Endothelial cell of umbilical vein (primary cell): Measurements from ENCODE around the gene PRDX5. TPM values are rescaled to one million over a fixed set of nuclear protein-coding genes. Genes with fewer than 3 reads are reported as not detected.

Experiments
- BruUV-seq: library from RNA; stranded (reverse); fragments of 400-500 nt; replicated peaks from 2 replicates; lab custom pipeline; 2021; lab: Mats Ljungman, UMichigan
- CTCF ChIA-PET: fragments of 300-600, 350-600 bp; sonication (Branson Sonifier 250); formaldehyde crosslinking; loops from one replicate; lab custom pipeline; 2021; ENCODE audit warnings: antibody characterized with exemption, inconsistent platforms; lab: Charles Lee
- POLR2A ChIA-PET: fragments of 300-600, 350-600 bp; sonication (Branson Sonifier 250); formaldehyde crosslinking; loops from one replicate; lab custom pipeline; 2021; ENCODE audit warnings: antibody characterized with exemption, inconsistent platforms; lab: Charles Lee
- DNase-seq: peaks from one replicate; pipeline ENCODE4 v3.0.0-alpha.2; 2011; ENCODE audit warnings: low read depth, low spot score
- FAIRE-seq: peaks from 2 replicates; lab custom pipeline; 2011; peaks lifted over from hg19 to GRCh38; lab: Jason Lieb, UNC
- H2AFZ ChIP-seq: 2 replicates; pipeline ENCODE4 v1.6.0; 2012; ENCODE audit warnings: low read depth, low read length, control low read depth, inconsistent platforms
- H3K27ac ChIP-seq: 2 replicates; pipeline ENCODE4 v1.5.1; 2011; ENCODE audit warnings: low read depth, mild to moderate bottlenecking, control low read depth, low read length, moderate library complexity; ENCODE audit not compliant: insufficient read depth
- H3K27me3 ChIP-seq, 2 experiments: 2 replicates each; pipeline versions ENCODE4 v1.6.0 to v1.6.1; 2011; ENCODE audit warnings: low read length in 2 of 2, mixed read lengths in 1 of 2; ENCODE audit not compliant: control insufficient read depth in 2 of 2, insufficient read depth in 2 of 2
- H3K36me3 ChIP-seq, 2 experiments: 2 replicates in 1 of 2; 3 replicates in 1 of 2; pipeline ENCODE4 v1.5.1; 2011; ENCODE audit warnings: low read length in 2 of 2, mild to moderate bottlenecking in 1 of 2, moderate library complexity in 1 of 2; ENCODE audit not compliant: control insufficient read depth in 2 of 2, insufficient read depth in 2 of 2; ENCODE audit errors: extremely low read depth in 1 of 2
- H3K4me1 ChIP-seq: 3 replicates; pipeline ENCODE4 v1.5.1; 2011; ENCODE audit warnings: mild to moderate bottlenecking, low read length; ENCODE audit not compliant: control insufficient read depth, insufficient read depth; ENCODE audit errors: extremely low read depth
- H3K4me2 ChIP-seq: 2 replicates; pipeline ENCODE4 v1.6.1; 2011; ENCODE audit warnings: low read length, control low read depth, mixed read lengths; ENCODE audit not compliant: insufficient read depth
- H3K4me3 ChIP-seq, 3 experiments: fragments of 200-600 bp in 1 of 3; sonication (generic), shearing (Covaris generic) in 1 of 3; replicated peaks in 1 of 3; 2 replicates each; pipeline ENCODE4 v1.5.1; 2011 to 2016; ENCODE audit warnings: control low read depth in 3 of 3, low read length in 3 of 3, mild to moderate bottlenecking in 2 of 3, inconsistent platforms in 1 of 3, low read depth in 1 of 3, moderate library complexity in 1 of 3; ENCODE audit not compliant: insufficient read depth in 1 of 3
- H3K79me2 ChIP-seq: 2 replicates; pipeline ENCODE4 v1.6.0; 2012; ENCODE audit warnings: low read length, inconsistent platforms; ENCODE audit not compliant: control insufficient read depth, insufficient read depth
- H3K9ac ChIP-seq: replicated peaks from 2 replicates; pipeline ENCODE3; 2011; ENCODE audit warnings: low read length, control low read depth; ENCODE audit not compliant: insufficient read depth; ENCODE audit errors: extremely low read depth
- H3K9me1 ChIP-seq: replicated peaks from 3 replicates; pipeline ENCODE4 v1.6.0; 2011; ENCODE audit warnings: mild to moderate bottlenecking, low read length; ENCODE audit not compliant: control insufficient read depth, insufficient read depth; ENCODE audit errors: extremely low read depth
- H3K9me3 ChIP-seq: replicated peaks from 2 replicates; pipeline ENCODE4 v1.5.1; 2012; ENCODE audit warnings: low read length, inconsistent platforms; ENCODE audit not compliant: control insufficient read depth, insufficient read depth
- H4K20me1 ChIP-seq: replicated peaks from 2 replicates; pipeline ENCODE3; 2011; ENCODE audit warnings: mild to moderate bottlenecking, low read length; ENCODE audit not compliant: control insufficient read depth, insufficient read depth; ENCODE audit errors: extremely low read depth
- EZH2 ChIP-seq: IDR thresholded peaks from 2 replicates; pipeline ENCODE4 v1.6.1; 2012; ENCODE audit warnings: borderline replicate concordance, low read depth, mild to moderate bottlenecking, moderate library complexity, low read length, inconsistent platforms; ENCODE audit not compliant: severe bottlenecking
- FOS ChIP-seq: IDR thresholded peaks from 2 replicates; pipeline ENCODE4 v1.6.1; 2011; ENCODE audit warnings: mild to moderate bottlenecking, low read length, moderate library complexity, borderline replicate concordance; ENCODE audit not compliant: insufficient read depth
- GATA2 ChIP-seq: IDR thresholded peaks from 2 replicates; pipeline ENCODE4 v1.7.0; 2011; ENCODE audit warnings: low read depth, mild to moderate bottlenecking, moderate library complexity, mixed read lengths, low read length; ENCODE audit not compliant: insufficient read length, insufficient read depth
- JUN ChIP-seq: IDR thresholded peaks from 2 replicates; pipeline ENCODE4 v1.6.1; 2011; ENCODE audit warnings: borderline replicate concordance, low read depth; ENCODE audit not compliant: insufficient read length, insufficient read depth
- MYC ChIP-seq: IDR thresholded peaks from one replicate; pipeline ENCODE4 v1.6.1; 2011; ENCODE audit warnings: mild to moderate bottlenecking, low read depth, low read length
- POLR2A ChIP-seq: IDR thresholded peaks from 2 replicates; pipeline ENCODE4 v1.6.1; 2012; ENCODE audit warnings: low read depth, mild to moderate bottlenecking, control low read depth, low read length
- POLR2AphosphoS5 ChIP-seq: IDR thresholded peaks from 2 replicates; pipeline ENCODE4 v1.6.1; 2012; ENCODE audit warnings: low read depth, mild to moderate bottlenecking, control low read depth, low read length, moderate library complexity; ENCODE audit not compliant: insufficient read depth
- dilution Hi-C: fragments of 300-500 bp; cut with MboI; formaldehyde crosslinking; loops from one replicate; pipeline ENCODE4 v1.15.0; 2019; ENCODE audit warnings: low sequenced_read_pairs; ENCODE audit not compliant: extremely low pct_ligation_motif_present
- intact Hi-C: fragments of 100-400 bp; cut with micrococcal nuclease; formaldehyde crosslinking; loops from one replicate; pipeline ENCODE4 v1.10.0; 2022
- polyA plus RNA-seq, 4 experiments: library from polyadenylated mRNA; depleted of rRNA in 3 of 4; stranded (reverse) in 3 of 4; unstranded in 1 of 4; fragments of >200 nt; gene quantifications; 2 replicates each; pipeline versions ENCODE4 v1.2.1 to v1.2.3, GENCODE V29; 2011 to 2012; ENCODE audit warnings: missing spikeins in 1 of 4
- total RNA-seq: library from RNA; stranded (reverse); gene quantifications from 2 replicates; pipeline ENCODE4 v1.2.3, GENCODE V29; 2021
- TF ChIP-seq, protein P1 (sequence below): IDR thresholded peaks from 2 replicates; pipeline ENCODE4 v1.6.1; 2011; ENCODE audit not compliant: insufficient read depth, insufficient read length
- TF ChIP-seq, protein P2 (sequence below), 2 donors: IDR thresholded peaks; 1 replicate in 1 of 2; 2 replicates in 1 of 2; pipeline ENCODE4 v1.5.1; 2011; ENCODE audit warnings: low read length in 2 of 2, mild to moderate bottlenecking in 2 of 2, moderate library complexity in 2 of 2, control low read depth in 1 of 2, inconsistent platforms in 1 of 2, low read depth in 1 of 2; ENCODE audit not compliant: insufficient read depth in 1 of 2; ENCODE audit errors: extremely low read depth in 1 of 2

Gene PRDX5
- total and polyA plus RNA-seq, 2 donors (not counting 3 experiments of a cell fraction or from before 2014, with no cell fraction given): 199 to 709 TPM

DNA sequence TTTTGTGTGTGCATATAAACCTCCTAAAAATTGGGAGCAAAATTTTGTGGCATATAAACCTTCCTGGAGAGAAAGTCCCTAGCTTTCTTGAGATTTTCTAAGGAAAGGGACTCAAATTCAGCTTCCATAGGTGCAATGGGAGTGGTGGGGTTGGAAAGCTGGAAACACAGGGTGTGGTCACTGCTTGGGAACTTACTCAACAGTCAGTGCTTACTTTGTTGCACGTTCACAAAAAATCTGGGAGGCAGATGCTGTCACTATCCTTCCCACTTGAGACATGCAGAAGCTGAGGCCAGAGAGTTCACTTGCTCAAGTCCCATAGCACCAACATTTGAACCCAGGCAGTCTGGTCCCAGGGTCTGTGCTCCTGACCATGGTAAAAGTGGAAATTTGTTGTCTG is 21.7 kb upstream of the PRDX5 start:
- Histone ChIP-seq H3K27me3 (peaks cover 57 to 86% of the 10 kb centered on the region in 2 experiments), H3K4me1 (peaks cover 17% of the 10 kb centered on the region), H3K4me3 (no peak overlapping the region), H4K20me1 (no peaks in the 10 kb centered on the region), H3K79me2 (no peaks in the 10 kb centered on the region), H3K4me2 (no peak overlapping the region), H3K9ac (no peak overlapping the region), H3K36me3 (no peaks in the 10 kb centered on the region), H2AFZ (no peak overlapping the region), H3K27ac (no peak overlapping the region), H3K9me1 (no peaks in the 10 kb centered on the region), H3K9me3 (no peaks in the 10 kb centered on the region)
- intact Hi-C loops (no loop called here), dilution Hi-C loops (no loop called here)
- DNase-seq: no peak
- no peak for FAIRE-seq
- POLR2A ChIA-PET: no interaction called here
- CTCF ChIA-PET: interaction anchor here (1.7 kb wide), 1 partner anchor 92 kb away, joined by 6 read pairs; no protein-coding TSS in a partner anchor
- no TSS peak for BruUV-seq
- no peak for TF ChIP-seq MYC
- TF ChIP-seq JUN: no peak
- TF ChIP-seq, protein P1, sequence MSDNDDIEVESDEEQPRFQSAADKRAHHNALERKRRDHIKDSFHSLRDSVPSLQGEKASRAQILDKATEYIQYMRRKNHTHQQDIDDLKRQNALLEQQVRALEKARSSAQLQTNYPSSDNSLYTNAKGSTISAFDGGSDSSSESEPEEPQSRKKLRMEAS: no peak
- TF ChIP-seq, protein P2, sequence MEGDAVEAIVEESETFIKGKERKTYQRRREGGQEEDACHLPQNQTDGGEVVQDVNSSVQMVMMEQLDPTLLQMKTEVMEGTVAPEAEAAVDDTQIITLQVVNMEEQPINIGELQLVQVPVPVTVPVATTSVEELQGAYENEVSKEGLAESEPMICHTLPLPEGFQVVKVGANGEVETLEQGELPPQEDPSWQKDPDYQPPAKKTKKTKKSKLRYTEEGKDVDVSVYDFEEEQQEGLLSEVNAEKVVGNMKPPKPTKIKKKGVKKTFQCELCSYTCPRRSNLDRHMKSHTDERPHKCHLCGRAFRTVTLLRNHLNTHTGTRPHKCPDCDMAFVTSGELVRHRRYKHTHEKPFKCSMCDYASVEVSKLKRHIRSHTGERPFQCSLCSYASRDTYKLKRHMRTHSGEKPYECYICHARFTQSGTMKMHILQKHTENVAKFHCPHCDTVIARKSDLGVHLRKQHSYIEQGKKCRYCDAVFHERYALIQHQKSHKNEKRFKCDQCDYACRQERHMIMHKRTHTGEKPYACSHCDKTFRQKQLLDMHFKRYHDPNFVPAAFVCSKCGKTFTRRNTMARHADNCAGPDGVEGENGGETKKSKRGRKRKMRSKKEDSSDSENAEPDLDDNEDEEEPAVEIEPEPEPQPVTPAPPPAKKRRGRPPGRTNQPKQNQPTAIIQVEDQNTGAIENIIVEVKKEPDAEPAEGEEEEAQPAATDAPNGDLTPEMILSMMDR (IDR thresholded peaks at IDR 0.05; ENCODE audit: extremely low read depth in 1 of 2, insufficient read depth in 1 of 2, low read depth in 1 of 2, low read length in 2 of 2): no peak
- no peak for TF ChIP-seq POLR2AphosphoS5
- no peak for TF ChIP-seq GATA2
- TF ChIP-seq FOS: no peak
- no peak for TF ChIP-seq POLR2A
- no peak for TF ChIP-seq EZH2
